ENCODE results near the gene DNAJC1.

Gene DNAJC1

DNA sequence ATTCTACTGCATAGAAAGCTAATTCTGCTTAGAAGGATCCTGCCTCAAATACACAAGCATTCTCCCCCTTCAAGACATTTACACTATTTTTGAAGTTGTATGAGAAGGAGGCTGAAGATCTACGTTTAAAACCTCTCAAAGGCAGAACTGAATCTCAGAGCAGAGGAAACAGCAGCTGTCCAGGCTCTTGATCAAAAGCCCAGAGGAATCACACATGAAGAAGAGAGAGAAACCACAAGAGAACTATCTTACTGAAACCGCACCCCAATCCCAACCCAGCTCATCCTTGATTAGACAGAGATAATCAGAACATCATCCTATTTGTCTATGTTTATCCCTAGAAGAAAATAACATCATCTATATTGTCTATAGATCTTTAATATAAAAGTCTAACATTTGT, 2.2 kb upstream of the DNAJC1 start:
- no peak overlapping the region for H3K4me3 ChIP-seq (ENCODE audit: low read depth, low read length)

DNA sequence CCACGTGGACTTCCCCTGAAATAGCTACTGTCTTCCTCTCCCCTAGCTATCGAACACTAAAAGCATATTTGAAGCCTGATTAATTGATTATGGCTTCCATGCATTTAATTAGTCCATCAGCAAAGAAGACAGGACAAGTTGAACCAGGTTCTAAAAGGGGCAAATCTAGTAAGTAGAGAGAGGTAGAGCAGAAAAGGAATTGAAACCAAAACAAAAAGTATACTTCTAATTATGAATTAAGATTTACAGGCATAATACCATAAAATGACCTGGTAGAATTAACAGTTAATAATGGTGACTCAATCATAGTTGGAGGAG, 393 bp upstream of the DNAJC1 start:
- H3K4me3 ChIP-seq (ENCODE audit: low read depth, low read length) = peak overlapping the region; percentile 97
- TF ChIP-seq, protein P1, sequence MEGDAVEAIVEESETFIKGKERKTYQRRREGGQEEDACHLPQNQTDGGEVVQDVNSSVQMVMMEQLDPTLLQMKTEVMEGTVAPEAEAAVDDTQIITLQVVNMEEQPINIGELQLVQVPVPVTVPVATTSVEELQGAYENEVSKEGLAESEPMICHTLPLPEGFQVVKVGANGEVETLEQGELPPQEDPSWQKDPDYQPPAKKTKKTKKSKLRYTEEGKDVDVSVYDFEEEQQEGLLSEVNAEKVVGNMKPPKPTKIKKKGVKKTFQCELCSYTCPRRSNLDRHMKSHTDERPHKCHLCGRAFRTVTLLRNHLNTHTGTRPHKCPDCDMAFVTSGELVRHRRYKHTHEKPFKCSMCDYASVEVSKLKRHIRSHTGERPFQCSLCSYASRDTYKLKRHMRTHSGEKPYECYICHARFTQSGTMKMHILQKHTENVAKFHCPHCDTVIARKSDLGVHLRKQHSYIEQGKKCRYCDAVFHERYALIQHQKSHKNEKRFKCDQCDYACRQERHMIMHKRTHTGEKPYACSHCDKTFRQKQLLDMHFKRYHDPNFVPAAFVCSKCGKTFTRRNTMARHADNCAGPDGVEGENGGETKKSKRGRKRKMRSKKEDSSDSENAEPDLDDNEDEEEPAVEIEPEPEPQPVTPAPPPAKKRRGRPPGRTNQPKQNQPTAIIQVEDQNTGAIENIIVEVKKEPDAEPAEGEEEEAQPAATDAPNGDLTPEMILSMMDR (IDR thresholded peaks at IDR 0.05; ENCODE audit: borderline replicate concordance, insufficient read depth, low read depth, low read length) = no peak

More for the DNA sequence above, 2.2 kb upstream of the DNAJC1 start:
- TF ChIP-seq, protein P1 (IDR thresholded peaks at IDR 0.05; ENCODE audit: borderline replicate concordance, insufficient read depth, low read depth, low read length) = no peak

DNA sequence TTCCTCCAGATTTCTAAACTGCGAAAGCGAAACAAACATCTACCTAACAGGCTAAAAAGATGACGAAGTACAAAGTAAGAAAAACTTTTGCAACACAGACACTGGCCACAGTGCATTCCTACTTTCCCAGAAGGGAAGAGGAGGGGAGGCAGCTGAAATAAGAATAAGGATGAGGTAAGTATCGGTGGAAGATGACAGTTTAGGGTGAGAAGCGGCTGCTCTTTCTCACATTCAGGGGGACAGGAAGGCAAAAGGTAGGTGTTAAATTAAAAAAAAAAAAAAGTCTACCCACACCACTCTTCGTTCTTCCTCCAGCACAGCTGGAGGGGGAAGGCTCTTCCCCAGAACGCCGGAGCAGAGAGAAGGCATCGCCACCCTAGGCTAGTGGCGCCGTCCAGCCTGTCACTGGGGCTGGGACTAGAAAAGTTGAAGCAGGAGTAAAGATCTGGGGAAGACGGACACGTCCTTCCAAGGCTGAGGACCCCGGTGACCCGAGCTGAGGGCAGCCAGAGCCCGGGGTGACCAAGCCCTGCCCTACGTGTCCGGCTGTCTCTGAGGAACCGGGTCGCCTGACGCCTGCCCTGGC, 846 bp downstream of the DNAJC1 start:
- H3K4me3 ChIP-seq (ENCODE audit: low read depth, low read length) = peak overlapping the region; percentile 97
- TF ChIP-seq, protein P1 (IDR thresholded peaks at IDR 0.05; ENCODE audit: borderline replicate concordance, insufficient read depth, low read depth, low read length) = no peak

DNA sequence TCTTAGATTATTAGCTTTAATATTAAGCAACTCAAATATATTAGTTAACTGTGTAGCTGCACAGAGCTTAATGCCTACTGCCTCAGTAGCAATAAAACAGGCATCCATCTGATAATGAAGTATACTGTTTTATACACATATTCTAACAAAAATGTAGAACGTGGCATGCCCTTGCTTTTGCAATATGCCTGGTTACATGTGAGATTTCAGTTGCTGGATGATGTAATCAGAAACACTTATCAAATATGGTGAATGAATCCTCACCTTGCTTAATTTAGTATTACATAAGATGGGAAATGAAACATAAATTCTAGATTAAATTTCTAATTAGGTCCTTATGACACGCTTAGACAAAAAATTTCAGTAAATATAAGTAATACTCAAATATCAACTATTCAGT, 8.0 kb downstream of the DNAJC1 start:
- H3K4me3 ChIP-seq (ENCODE audit: low read depth, low read length) = no peak overlapping the region

DNA sequence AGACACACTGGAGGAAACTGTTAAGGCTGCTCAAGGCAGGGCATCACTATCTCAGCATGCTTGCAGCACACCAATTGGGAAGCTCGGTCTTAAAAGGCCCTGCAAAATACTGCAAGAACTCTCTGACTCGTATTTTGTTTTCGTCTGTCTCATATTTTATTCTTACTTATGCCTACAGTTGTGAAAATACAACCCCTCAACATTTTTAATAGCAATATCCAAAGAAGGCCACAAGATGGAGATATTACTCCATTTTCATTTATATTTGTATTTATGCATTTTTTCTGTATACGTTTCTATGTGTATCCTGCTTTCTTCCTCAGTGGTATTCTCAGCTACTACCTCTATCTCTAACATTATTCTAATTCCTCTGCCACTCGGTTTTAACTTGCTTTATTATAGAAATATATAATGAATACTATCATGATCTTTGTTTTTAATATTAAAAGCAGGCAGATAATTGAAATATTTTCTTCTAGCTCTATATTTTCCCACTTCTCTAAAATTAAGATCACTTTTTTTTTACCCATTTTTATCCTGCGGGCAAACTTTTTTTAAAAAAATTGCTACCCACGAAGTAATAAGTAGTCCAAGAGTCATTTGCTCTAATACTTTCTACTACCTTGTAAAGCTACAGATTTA, 10.0 kb downstream of the DNAJC1 start:
- TF ChIP-seq, protein P1 (IDR thresholded peaks at IDR 0.05; ENCODE audit: borderline replicate concordance, insufficient read depth, low read depth, low read length) = no peak

More for the DNA sequence above, 8.0 kb downstream of the DNAJC1 start:
- TF ChIP-seq, protein P1 (IDR thresholded peaks at IDR 0.05; ENCODE audit: borderline replicate concordance, insufficient read depth, low read depth, low read length) = no peak

DNA sequence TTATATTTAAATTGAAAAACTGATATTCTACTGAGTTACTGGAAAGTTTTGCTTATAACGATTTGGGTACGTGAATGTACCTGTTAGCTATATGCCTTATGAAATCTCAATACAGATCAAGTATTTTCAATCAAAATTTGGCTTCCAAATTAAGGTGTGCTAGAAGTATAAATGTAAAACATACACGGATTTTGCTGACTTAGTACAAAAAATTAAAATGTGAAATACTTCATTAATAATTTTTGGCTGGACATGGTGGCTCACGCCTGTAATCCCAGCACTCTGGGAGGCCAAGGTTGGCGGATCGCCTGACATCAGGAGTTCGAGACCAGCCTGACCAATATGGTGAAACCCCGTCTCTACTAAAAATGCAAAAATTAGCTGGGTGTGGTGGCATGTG, 11.7 kb downstream of the DNAJC1 start:
- TF ChIP-seq, protein P1 (IDR thresholded peaks at IDR 0.05; ENCODE audit: borderline replicate concordance, insufficient read depth, low read depth, low read length) = no peak
- H3K4me3 ChIP-seq (ENCODE audit: low read depth, low read length) = no peak overlapping the region

More for the DNA sequence above, 10.0 kb downstream of the DNAJC1 start:
- H3K4me3 ChIP-seq (ENCODE audit: low read depth, low read length) = no peak overlapping the region

DNA sequence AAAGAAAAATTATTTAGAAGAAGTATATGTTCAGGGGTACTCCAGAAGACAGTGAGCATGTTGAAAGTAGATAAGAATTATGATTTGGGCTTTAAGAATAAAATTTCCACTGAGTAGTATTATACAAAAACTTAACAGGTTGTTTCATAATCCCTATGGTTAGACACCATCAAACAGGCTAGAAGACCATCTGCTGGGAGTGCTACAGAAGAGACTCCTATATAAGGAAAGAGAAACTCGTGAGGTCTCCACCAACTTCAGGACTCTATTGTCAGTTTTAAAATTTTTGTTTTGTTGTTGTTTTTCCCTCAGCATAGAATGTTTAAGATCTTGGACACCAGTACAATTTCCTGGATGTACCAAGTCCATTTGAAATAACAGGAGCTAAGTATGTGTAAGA, 13.1 kb downstream of the DNAJC1 start:
- no peak overlapping the region for H3K4me3 ChIP-seq (ENCODE audit: low read depth, low read length)

More for the DNA sequence above, 13.1 kb downstream of the DNAJC1 start:
- TF ChIP-seq, protein P1 (IDR thresholded peaks at IDR 0.05; ENCODE audit: borderline replicate concordance, insufficient read depth, low read depth, low read length) = no peak

Measured in GM12875 (cell line).